Central memory CD4-positive, alpha-beta T cell (primary cell): Measurements from ENCODE around the gene TSKU.

Experiments
- DNase-seq: peaks from one replicate; pipeline ENCODE4 v3.0.0; 2022
- total RNA-seq, 3 experiments: gene quantifications; one replicate each; lab custom pipeline; 2026; lab: John Stamatoyannopoulos, UW

The TSKU gene, protein sequence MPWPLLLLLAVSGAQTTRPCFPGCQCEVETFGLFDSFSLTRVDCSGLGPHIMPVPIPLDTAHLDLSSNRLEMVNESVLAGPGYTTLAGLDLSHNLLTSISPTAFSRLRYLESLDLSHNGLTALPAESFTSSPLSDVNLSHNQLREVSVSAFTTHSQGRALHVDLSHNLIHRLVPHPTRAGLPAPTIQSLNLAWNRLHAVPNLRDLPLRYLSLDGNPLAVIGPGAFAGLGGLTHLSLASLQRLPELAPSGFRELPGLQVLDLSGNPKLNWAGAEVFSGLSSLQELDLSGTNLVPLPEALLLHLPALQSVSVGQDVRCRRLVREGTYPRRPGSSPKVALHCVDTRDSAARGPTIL
- 0 to 0.32 (median 0.05) reads per million in 3 experiments for total RNA-seq

DNA sequence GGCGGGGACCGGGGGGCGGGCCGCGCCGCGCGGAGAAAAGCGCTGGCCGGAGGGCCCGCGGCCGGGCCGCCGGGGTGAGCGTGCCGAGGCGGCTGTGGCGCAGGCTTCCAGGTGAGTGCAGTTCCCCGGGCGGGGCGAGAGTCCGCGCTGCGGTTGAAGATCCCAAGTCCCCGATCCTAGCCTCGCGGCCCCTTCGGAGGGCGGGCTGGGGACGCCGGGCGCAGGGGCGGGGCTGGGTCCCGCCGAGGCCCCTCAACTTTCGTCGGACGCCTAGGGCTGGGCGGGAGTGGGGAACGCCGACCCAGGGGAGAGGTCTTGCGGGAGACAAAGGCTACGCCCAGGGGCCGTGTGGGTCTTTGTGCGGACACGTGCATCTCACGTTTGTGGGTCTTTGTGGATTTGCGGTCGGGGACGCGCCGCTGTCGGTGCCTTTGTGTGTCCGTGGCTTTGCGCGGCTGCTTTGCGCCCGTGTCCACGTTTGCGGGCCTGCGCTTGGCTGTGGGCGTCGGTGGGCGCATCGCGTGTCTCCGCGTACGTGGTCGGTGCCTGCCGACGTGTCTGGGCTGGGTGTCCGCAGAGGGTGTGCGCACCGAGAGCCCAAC lies at the start of gene TSKU:
Gene TSKU, plus strand, starts transcription at position 63 of the 602 bp plus-strand sequence. CDS start 12,261 bp downstream, outside the sequence.
- DNase-seq: no peak

DNA sequence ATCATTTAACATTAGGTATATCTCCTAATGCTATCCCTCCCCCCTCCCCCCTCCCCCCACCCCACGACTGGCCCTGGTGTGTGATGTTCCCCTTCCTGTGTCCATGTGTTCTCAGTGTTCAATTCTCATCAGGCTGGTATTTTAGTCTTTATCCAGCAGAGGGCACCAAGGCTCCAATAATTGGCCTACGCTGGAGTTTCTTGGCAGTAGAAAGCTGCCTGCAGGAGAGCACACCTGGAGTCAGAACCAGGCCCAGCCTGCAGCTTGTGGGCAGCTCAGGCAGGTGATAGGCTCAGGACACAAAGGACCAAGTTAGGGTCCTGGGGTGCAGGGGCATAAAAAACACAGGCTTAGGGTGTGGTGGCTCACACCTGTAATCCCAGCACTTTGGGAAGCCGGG lies 49.2 kb upstream of the TSKU start:
- peak; percentile 52 for DNase-seq

DNA sequence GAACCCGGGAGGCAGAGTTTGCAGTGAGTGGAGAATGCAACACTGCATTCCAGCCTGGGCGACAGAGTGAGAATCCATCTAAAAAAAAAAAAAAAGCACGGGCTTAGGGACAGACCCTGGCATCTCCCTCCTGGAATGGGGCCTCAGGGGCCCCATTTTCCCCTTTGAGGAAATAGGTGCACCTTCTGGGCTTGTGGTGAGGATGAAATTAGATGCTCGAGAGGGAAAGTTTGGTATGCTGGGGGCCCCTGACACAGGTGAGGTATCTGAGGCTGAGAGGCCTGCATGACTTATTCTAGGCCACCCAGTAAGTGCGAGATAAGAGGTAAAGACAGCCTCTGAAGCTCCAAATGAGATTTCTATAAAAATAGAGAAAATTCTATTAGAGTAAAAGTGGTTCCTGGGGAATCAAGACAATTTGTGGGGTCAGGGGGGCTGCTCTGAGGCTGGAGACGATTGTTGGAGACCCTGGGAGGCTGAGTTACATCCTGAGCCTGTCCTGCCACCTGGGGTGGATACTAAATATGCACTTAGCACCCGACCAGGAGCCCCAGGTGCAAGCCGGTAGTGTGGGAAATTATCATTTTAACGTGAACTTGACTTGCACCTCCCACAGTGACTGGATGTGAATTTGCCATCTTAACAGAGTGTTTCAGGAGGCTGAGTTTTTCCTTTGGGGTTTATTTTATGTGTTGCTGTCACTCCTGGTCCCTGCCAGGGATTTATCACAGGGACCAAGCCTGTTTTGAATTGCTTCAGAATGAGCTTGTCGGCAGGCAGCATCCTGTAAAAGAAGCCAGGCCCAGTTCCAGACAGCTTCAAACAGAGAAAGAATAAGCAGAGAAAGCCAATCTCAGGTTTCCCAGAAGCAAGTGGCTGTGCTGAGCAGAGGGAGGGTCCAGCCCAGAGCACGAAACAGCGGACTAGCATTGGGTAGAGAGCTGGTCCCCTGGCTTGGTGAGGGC lies 48.4 kb upstream of the TSKU start:
- no peak for DNase-seq

DNA sequence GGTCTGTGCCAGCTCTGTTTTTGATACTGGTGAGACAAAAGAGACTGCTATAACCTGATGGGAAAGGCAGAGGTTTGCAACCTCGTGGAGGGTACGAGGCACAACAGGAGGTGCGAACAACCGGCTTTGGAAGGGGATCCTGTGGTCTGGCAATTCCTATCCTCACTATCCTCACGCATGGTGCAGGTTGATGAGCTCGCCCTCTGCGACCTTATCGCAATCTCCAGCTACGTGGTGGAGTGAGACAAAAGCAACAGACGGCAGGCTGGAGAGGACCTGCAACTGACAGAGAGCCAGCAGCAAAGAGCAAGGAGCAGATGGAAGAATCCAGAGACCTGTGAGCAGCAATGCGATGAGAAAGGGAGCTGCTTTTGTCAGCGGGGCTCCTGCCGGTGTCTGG lies 47.3 kb upstream of the TSKU start:
- no peak for DNase-seq

DNA sequence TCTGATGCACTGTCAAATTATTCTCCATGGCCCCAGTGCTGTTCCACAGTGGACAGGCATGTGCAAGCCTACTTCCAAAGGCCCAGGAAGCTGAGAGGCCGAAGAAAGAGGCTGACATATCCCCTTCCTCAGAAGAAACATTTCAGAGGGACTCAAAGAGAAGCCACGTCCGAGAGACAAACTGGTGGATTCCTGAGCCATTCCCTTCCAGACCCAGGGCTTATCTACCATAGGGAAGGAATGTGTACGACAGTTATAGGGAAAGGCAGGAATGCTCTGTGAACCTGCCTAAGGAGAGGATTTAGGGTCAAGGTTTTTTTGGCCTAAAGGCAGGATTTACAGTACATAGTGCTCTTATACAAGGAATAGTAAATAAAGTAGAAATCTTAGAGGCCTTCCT lies 46.9 kb upstream of the TSKU start:
- no peak for DNase-seq

DNA sequence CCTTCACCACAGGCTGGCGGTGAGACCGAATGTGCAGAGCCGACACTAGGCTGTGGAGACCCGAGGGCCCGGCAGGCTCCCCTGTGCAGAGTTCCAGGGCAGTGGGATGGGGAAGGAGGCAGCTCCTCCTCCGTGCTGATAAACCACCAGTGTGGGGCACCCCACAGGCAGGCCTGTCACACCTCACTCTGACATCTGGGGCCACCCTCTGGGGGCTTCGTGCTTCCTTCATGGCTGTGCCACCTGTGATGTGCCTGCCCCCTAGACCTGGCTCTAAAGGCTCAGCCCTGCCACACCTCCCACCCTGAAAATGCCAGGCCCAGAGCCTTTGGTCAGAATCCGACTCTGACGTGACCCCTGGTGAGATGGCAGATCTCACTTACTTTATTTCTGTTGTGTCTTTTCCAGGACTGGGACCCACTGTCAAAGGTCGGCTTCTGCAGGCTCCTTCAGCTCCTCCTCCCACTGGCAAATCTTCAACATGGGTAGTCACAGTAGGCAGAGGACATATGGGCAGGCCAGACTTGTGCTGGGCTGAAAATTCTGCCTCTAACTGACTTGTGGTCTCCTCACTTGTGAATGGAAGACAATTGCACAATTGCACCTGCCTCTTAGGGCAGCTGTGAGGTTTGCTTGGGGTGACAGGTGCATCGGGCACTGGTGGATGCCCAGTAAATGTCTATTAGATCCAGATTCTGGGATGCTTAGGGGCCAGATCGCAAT lies 46.2 kb upstream of the TSKU start:
- no peak for DNase-seq

DNA sequence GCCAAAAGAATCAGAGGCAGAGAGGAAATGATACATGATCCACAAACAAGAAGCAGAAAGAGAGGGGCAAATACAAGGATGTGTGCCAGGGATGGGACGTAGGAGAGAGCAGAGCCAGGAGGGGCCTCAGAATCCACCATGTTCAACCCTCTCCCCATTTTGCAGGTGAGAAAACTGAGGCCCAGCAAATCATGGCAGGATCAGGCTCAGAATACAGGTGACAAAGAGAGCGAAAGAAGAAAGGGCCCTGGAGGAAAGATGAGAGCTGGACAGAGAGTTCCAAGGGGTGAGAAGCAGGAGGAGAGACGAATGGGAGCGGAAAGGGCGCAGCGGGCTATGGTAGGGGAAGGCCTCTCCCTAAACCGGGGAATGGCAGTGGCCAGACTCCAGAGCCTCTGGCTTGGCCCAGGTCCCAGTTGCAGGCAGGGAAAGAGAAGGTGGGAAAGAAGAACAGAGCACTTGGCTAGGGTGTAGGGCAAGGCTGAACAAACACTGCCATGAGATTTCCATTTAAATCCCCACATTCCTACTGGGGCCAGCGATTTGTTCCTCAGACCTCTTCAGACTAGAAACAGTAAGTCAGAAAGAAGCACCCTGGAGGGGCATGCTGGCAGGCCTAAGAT lies 44.4 kb upstream of the TSKU start:
- no peak for DNase-seq

DNA sequence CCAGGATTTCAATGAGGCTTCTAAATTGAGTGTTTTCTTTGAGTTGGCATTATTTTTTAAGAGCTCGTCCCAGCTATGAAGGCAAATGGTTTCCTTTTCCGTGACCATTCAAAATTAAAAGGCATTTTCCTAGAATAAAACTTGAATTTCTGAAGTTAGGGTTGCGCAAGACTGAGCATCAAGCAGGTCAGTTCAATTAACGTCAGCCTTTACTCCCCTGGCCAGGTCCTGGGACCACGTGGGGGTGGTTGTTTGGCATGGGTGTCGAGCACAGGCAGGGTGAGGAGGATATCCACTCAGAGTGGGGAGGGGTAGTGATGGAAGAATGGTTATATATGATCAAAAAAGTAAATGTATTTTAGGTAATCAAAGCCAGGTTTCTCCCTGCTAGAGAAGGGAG lies 43.4 kb upstream of the TSKU start:
- no peak for DNase-seq

DNA sequence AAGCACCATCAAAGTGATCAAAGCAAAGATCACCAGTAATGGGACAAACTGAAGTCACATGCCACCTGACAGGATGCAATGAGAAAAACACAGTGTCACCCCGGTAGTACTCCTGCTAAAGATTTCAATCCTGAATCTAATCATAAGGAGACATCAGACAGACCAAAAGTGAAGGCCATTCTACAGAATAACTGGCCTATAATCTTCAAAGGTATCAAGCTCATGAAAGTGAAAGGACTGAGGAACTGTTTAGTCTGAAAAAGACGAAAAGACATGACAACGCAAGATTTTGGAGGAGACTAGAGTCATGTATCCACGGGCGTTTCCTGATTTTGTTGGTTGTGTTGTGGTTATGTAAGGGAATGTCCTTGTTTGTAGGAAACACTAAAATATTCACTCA lies 42.4 kb upstream of the TSKU start:
- no peak for DNase-seq

DNA sequence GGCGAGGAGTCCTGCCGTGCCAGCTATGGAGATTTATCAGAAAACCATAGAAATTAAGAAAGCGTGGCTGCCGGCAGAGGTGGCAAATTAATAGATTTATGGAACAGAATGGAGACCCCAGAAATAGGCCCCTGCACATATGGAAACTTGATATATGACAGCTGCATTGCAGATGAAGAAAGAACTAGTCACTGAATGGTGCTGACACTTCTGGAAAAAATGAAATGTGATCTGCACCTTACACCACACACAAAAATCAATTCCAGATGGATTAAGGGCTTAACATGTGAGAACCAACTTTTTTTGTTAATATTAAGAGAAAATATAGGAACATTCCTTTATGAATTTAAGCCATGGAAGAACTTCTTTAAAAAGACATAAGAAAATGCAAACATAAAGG lies 40.3 kb upstream of the TSKU start:
- DNase-seq: no peak

DNA sequence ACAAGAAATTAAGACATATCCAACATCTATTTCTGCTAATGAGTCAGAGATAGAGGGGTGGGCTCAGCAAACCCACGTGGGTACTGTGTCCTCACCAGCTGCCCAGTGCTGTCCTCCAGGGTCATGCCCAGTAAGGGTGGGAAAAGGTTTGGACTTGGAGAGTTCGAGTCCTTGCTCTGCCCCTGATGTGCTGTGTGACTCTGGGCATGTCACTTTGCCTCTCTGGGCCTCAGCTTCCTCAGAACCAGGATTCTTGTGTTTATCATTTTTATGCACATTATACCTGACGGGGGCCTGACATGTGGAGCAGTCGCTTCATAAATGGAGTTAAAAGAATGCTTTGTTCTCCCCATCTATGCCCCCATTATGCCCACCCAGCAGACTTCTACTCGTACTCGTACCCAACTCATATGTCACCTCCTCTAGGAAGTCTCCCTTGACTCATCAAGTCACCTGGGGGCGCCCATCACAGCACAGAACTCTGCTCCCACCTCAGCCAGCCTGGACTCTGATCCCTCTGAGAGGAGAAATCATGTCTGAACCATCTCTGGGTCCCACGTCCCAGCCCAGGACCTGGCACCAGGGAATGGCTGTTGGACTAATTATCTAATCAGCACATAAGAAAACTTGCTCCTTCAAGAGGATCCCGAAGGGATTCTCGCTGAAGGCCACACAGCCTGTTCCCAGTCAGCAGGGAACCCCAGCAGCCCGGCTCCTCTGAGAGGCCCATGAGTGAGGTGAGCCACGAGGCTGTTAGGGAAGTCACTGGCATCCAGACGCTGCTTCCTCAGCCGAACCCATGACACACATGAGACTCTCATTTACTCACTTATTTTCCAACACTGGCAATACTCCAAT lies 38.7 kb upstream of the TSKU start:
- no peak for DNase-seq

DNA sequence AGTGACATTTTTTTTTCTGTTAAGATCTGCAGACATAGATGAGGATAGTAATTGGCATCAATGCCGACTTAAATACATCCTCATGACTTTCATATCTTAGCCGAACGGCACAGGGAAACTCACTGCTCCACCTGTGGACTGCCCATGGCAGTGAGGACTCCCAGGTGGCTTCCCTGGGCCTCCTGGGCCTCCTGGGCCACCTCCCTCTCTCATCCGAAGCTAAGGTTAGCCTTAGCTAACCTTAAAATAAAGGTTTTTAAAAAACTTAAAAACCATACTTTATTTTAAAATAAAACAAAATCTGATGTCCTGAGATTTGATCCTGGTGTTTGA lies 38.1 kb upstream of the TSKU start:
- DNase-seq: no peak

DNA sequence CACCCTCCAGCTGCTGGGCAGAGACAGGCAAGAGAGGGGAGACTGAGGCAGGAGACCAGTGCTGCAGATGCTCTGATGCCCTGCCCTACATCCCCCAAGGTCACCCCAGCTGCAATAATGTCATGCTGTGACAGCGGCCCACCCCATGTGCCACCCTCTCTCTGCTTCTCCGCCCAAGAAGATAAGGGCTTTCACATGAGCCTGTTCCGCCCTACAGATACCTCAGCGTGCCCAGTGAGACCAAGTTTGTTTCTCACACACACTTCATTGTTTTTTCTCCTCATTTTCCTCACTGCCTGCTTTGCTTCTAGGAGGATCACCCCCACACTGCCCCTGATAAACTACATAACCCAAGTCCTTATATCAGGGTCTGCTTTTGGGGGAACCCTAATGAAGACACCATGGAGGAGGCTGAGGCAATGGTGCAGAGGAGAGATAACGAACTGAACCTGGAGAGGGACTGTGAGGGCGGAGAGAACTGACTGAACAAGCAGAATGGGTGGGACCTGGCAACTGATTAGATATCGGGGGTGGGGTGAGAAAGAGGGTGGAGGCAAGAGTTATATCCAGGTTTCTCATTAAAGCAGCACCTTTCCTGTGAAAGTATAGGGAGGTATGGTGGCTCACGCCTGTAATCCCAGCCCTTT lies 37.5 kb upstream of the TSKU start:
- DNase-seq: no peak

DNA sequence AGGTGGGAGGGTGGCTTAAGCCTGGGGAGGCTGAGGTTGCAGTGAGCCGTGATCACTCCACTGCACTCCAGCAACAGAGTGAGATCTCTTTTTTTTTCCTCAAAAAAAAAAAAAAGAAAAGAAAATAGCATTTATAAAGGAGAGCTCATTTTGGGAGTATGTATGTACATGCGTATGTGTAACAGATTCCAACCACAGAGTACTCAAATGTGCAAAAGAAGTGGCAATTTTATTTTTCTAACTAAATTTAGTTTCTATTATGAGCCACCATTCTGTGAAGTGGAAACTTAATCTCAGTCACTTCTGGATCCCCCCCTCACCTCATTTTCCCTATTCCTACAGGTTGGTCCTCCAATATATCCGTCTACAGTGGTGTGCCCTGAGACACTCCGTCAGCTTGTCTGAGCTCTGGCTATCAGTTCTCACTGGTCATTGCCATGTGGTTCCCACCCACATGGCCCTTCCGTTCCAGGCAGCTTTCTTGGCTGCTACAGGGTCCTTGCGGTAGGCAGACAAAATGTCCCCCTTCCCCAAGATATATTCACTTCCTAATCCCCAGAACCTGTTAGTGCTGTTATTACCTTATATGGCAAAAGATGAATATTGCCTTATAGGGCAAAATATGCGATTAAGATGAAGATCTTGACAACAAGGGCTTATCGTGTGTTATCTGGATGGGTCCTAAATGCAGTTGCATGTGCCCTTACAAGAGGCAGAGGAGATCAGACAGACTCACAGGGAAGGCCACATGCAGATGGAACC lies 35.8 kb upstream of the TSKU start:
- DNase-seq: no peak

DNA sequence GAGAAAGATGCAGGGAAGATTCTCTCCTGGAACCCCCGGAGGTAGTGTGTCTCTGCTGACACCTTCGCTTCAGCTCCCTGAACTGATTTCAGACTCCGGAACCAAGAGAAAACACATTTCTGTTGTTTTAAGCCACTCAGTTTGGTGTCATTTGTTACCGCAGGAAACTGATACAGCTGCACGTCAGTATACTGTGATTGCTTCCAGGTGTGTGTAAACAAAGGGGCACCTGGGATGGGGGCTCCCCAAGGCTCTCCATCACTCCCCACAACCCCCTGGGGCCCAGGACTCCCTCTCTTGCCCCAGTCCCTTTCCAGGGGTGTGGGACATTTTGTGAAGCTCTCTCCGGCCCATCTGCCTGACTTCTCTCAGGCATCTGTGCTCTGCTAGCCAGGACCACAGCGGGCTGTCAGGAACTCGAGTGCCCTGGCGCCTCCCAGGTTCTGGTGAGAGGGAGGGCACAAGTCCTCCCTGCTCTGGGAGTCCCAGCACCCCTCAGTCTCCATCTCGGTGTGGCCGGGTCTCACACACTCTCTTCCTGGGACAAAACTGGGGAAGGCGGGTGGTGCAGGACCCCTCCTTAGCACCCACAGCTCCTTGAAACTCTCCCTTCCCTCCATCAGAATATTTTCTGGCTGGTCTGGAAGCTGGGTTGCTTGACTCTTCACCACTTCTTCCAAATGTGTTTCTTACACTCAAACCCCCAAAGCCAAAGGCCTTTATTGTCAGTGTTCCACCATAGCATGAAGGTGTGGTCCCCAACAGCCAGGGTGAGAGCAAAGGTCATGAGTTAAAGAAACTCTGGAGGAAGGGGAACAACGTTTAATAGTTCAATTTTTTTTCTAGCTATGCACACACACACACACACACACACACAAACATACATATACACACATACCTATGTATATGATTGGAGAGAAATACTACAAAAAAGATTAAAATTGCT lies 35.0 kb upstream of the TSKU start:
- no peak for DNase-seq

DNA sequence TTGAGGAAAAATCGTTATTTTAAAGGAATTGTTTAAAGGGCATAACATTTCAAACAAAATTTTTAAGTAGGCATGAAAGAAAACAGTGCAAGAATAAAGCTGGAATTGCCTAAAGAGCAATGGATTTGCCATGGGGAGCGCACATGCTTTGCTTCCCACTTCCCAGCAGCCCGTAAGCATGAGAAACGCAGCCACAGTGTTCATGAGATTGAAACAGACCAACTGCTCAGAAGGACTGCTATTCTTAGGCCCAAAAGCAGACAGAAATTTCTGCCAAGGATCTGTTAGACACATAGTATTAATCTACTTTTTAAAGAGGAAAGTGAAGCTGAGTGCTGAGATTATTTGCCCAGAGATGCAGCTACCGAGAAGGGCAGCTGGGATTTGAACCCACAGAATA lies 34.2 kb upstream of the TSKU start:
- no peak for DNase-seq

DNA sequence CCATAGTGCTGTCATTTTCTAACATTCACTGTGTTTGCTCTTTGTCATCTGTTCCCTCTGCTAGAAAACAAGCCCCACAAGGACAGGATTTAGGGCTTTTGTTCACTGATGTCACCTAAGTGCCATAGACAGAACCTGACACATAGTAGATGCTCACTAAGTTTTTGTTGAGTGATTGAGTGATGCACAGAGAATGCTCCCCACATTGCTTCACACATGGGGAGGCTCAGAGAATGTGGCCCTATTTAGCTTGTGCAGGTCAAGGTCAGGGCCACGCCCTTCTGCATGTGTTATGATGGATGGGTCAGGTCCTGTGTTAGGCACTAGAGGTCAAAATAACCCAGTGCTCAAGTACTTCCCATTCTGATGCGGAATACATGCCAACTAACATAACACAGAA lies 33.1 kb upstream of the TSKU start:
- DNase-seq: no peak

DNA sequence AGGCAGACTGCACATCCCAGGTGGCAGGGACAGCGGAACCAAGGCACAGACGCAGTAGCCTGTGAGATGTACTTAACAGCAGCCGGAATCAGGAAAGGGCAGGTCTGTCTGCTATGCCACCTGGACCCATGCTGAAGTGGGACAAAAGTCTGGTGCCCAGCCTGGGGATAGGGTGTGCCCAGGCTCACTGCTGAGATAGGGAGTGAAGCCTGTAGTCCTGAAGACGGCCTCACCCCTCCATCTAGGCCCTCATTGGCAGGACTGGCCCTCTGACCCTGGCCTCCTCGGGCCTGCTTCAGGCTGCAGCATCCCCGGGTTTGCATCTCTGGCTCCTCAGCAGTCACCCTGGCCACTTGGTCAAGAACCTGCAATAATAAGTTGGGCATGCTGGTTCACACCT lies 32.4 kb upstream of the TSKU start:
- no peak for DNase-seq
